ENCODE data around the gene GRIN2C.

DNA sequence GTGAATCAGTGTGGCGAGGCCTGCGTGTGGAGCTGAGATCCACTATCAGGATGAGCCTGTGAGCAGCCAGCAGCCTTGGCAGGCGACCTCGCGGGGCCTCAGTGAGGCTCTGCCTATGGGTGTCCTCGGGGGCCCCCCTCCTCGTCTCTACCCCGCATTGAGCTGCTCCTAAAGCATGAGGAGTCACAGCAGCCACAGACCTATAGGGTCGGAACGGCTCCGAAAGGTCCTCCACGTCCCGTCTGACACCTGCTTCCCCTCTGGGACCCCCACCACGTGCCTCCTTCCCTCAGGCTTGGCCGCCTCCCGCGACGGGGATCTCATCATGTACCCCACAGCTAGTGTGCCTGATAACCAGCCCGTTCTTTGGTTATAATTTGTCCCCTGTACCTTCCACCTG is 28.8 kb downstream of the GRIN2C start:
- TF ChIP-seq POLR2A (IDR thresholded peaks at IDR 0.05) = no peak
- TF ChIP-seq, protein P1, sequence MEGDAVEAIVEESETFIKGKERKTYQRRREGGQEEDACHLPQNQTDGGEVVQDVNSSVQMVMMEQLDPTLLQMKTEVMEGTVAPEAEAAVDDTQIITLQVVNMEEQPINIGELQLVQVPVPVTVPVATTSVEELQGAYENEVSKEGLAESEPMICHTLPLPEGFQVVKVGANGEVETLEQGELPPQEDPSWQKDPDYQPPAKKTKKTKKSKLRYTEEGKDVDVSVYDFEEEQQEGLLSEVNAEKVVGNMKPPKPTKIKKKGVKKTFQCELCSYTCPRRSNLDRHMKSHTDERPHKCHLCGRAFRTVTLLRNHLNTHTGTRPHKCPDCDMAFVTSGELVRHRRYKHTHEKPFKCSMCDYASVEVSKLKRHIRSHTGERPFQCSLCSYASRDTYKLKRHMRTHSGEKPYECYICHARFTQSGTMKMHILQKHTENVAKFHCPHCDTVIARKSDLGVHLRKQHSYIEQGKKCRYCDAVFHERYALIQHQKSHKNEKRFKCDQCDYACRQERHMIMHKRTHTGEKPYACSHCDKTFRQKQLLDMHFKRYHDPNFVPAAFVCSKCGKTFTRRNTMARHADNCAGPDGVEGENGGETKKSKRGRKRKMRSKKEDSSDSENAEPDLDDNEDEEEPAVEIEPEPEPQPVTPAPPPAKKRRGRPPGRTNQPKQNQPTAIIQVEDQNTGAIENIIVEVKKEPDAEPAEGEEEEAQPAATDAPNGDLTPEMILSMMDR (IDR thresholded peaks at IDR 0.05) = no peak

All from prostate gland (tissue), 2 donors.